ENCODE results near the gene CBARP.

DNA sequence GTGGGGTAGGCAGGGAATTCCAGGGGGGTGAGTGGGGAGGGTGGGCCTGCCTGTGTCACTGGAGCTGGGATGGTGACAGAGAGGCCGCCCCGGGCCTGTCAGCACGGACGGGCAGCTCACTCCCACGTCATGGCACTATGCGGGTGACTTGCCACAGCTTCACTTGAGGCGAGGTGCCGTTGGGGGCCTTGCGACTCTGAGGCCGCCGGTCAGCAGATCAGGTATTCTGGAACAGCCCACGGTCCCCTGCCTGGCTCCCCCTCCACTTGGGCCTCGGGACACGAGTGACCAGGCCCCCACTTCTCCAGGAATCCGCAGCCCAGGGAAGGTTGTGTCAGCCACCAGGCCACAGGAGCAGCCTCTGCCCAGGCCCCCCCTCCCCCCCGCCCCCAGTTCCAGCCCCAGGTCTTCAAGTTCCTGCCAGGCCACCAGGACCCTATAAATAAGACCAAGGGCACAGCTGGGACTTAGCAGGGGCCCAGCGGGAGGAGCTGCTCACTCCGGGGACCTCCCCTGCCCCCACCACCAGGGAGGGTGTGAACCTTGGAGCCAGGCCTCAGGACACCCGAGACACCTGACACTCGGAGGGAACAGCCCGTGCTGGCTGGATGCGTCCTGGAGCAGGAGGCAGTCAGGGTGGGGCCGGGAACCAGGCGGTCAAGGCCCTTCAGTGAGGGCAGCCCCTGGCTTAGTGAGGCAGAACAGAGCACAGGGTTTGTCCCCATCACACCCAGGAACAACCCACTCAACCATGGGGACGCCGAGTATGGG is 7.9 kb upstream of the CBARP start:
- TF ChIP-seq EZH2 (IDR thresholded peaks at IDR 0.05): no peak
- no peak for TF ChIP-seq POLR2AphosphoS5 (IDR thresholded peaks at IDR 0.05; ENCODE audit: borderline replicate concordance, low read depth, low read length)
- no peak for TF ChIP-seq FOXP2 (optimal IDR thresholded peaks at IDR 0.05; ENCODE audit: control extremely low read depth, extremely low read length, insufficient read depth)
